GM19023 (cell line): ENCODE data around the gene CAMK2D.

ENCODE experiments used
- ATAC-seq: cut with Tn5 transposase; IDR thresholded peaks from one replicate; pipeline ENCODE4 v1.9.1; 2021; ENCODE audit warnings: mild to moderate bottlenecking, moderate library complexity; ENCODE audit not compliant: unreplicated experiment

Gene CAMK2D

DNA sequence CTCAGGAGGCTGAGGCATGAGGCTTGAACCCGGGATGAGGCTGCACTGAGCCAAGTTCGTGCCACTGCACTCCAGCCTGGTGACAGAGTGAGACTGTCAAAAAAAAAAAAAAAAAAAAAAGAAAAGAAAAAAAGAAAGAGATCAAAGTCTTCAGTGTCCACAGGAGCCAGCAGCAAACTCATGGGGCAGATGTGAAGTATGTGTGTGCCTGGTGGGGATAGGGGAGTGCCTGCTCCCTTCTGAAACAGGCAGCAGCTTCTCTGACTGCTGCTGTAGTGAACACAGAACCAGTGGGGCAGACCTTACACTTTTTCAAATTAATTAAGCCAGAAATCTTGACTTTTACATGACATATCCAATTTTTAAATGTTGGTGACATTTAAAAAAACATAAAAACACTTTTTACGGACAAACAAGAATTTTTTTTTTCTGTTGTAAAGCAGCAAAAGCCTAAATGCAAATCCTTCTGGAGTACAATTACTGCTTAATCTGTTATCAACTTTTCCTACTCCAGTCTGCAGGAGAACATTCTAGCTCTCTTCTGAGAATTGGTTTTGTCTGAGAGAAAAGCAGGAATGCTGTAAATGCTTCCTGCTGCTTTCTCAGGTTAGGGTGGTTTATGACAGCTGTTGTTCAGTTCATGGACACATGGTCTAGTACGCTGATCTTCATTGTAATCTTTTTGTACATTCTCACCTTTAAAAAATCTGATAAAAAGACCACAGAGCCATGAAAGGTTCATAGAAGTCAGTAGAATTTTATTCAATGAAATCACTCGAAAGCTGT lies 311.1 kb downstream of the CAMK2D start:
- ATAC-seq, result no peak

DNA sequence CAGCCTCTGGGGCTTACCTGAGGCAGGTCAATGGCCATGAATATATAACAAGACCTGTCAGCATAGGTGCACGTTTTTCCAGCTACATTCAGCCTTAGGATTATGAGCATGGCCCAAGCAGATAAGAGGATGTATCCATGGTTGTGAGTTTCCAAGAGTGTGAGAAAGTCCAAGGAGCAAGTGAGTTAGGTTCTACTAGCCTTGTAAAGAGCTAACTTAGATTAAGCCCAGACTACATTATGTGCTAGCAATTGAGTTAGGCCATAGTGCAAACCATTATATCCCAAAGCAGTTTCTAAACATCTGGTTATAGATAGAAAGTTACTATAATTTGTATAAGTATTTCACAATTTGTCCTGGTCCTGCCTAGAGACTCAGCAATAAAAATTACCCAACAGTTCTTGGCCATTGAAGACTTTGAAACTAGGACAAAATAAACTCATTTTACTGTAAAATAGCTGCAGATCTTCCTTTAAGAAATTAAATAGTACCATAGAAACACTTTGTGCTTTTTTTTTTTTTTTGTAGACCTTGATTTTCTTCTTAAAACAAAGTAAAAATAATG lies 312.0 kb downstream of the CAMK2D start:
- no peak for ATAC-seq

DNA sequence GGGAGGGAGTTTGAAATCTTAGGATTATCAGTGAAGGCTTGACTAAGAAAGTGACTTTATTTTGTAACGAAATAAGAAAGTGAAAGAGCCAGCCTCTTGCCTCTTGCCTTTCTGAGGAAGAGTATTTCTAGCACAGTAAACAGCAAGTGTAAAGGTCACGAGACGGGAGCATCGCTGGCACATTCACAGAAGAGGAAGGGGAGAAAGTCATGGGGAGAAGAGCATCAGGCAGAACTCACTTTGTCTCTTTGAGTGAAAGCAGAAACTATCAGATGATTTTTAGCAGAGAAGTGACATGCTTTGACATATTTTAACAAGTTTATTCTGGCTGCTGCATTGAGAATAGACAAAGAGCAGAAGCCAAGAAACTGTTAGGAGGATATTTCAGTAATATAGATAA lies 313.8 kb downstream of the CAMK2D start:
- ATAC-seq, result peak; percentile 65

DNA sequence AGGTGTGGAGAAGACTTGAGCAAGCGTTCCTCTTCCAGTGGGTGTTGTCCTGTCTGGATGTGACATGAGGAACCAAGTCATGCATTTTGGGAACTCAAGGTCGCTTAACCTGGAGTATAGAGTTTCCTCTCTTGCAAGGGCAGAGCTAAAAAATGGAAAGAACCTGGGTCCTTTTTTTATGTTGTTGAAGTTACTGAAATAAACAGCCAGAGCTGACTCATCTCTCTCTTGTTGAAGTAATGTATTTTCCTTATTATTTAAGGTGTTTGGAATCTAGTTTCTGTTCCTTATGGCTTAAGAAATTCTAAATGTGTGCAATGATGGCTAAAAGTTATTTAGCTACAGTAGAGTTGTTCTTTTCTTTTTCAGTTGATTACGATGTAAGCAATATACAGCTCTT lies 314.5 kb downstream of the CAMK2D start:
- ATAC-seq, result no peak

DNA sequence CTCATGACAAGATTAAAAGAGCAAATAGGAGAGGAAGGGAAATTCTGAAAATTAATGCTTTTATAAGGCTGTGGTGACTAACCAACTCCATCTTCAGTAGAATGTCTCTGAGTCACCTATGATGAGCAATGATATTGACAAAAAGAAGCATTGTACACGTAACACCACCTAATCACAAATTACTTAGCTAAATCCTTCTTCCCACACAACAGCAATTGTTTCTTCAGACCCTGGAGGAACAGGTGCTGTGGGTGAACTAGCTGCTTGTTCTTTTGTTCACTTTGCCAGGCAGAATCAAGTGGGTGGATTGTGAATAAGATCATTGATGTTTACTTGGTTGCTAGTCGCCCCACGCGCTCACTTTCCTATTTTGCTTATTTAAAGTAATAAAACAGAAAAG lies 315.5 kb downstream of the CAMK2D start:
- no peak for ATAC-seq

DNA sequence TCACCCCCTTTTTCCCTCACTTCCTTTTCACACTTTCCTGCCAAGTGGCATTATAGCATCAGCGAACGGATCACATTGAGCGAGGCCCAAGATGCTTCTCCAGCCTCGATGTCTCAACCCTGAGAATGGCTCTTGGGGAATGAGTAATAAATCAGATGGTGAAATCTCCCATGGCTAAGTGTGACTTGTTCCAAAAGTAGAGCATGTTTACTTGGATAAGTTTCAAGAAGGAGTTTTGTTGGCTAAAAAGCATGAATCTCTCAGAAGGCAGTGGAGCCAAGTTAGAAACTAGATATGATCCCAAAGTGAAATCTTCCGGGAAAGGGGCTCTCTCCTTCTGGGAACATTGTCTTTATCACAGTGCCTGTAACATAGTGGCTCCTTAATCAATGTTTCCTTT lies 316.3 kb downstream of the CAMK2D start:
- ATAC-seq, result no peak

DNA sequence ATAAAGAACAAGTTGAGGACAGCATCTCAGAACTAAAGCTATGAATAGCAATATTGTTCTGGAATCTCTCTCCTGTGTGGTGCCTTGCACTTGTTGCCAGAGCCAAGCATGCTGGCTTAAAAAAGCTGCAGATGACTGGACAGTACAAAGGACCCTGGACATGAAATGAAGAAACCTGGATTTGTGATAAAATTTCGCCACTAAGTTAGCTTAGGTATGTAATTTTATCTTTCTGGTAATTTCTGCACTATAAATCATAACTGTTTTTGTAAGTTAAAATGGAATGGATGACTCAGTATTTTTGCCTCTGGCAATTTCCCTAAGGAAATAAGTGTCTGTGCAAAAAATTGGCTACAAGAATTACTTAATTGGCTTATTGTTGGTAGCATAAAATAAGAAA lies 317.2 kb downstream of the CAMK2D start:
- ATAC-seq, result no peak

DNA sequence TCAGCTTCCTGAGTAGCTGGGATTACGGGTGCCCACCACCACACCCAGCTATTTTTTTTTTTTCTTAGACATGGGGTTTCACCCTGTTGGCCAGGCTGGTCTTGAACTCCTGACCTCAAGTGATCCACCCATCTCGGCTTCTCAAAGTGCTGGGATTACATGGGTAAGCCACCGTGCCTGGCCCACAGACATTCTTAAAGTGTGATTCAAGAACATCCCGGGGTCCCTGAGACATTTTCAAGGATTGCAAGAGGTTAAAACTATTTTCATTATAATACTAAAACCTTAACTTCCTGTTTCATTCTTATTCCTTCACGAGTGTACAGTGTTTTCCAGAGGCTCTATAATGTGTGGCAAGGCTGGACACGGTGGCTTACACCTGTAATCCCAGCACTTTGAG lies 318.7 kb downstream of the CAMK2D start:
- ATAC-seq, result no peak

DNA sequence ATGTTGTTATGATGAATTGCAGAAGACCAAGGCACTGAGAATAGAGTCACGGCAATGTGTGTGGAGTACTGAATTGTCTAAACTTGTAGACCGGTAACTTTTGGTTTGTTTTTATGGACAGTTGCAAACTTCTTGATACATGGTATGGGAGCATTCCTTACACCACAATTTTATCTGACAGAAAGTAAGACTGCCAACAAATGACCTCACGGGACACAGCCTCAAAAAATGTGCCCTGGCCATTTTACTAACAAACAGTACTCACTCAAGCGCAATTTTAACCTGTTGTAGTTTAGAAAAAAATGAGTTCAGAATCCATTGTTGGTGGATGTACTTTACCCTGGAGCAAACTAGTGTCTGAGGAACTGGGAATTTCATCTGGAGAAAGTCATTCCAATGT lies 321.2 kb downstream of the CAMK2D start:
- ATAC-seq, result no peak

DNA sequence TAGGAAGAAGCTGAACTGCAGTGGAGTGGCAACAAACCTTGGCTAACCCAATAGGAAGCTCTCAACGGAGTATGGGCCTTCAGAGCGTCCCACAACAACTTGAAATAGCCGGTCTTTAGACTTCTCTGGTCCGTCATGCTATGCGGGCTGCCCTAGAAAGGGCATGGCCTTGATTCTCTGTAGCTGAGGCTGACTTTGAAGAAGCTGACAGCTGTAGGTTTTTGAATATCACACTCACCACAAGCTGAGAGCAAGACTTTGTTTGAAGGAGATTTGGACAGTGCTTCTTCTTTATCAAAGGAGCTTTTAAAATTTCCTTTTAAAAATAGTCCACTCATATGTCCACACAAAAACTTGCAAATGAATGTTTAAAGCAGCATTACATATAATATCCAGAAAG lies 322.9 kb downstream of the CAMK2D start:
- no peak for ATAC-seq

DNA sequence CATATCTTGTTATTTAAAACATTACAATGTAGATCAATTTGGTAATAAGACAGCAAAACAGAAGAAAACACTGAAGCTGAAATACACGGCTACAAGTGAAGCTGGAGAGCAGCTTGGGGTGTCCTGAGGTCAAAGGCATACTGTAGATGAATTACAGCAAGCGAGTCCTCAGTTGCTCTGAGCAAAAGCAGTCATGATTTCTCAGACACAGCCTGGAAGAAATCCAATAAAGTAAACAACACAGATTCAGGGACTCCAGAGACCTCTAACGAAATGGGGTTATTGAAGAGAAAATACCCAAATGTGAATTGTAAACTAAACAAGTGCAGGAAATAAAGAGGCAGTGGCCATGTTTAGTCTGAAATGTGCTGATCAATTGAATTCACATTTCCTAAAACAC lies 324.4 kb downstream of the CAMK2D start:
- ATAC-seq, result no peak

DNA sequence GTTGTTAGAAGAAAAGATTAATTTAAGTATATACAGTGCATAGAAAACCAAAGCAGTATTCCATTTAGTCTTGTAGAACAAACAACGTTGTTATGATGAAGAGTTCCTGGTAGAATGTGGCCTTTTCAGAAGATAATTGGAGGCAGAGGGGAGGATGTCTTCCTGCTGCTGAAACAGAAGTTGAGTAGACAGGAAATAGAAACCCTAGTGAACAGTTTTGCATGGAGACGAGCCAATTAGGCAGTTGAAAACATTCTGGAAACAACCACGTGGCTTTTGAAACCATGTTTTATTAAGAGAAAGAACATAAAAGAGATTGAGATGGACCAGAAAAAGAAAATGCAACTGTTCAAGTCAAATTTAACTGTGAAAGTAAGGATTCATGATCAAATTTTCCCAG lies 325.2 kb downstream of the CAMK2D start:
- ATAC-seq, result no peak

DNA sequence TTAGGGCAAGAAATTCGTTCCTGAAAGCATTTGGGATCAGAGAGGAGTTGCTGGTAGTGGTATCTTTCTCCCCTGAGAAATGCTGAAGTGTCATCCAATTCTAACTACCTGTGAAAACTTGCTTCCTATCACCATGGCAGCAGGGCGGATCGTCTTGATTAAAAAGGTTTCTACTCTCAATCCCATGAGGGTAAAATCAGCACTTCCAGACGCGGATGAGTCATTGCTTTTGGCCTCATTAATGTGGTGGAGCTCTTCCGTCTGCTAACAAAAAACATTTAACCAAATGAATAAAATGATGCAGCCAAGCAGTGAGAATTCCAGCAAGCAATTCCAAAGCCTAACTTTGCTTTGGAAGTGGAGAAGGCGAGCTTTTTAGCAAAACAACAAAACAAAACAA lies 325.6 kb downstream of the CAMK2D start:
- no peak for ATAC-seq

DNA sequence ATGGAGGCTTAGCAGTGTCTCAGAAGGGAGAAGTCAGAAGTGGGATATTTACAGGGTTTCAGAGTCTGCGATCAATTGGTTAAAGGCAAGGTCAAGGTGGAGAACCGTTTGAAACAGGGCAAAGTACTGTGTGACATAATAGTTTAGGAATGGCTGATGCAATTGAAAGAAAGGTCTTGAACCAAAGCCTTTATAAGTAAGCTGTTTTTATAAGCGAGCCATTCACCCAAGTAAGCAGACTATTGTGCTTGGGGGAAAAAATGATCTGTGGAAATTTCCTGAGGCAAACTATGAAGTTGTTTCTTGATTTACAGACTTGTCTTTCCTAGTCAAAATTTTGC lies 327.3 kb downstream of the CAMK2D start:
- ATAC-seq, result no peak

DNA sequence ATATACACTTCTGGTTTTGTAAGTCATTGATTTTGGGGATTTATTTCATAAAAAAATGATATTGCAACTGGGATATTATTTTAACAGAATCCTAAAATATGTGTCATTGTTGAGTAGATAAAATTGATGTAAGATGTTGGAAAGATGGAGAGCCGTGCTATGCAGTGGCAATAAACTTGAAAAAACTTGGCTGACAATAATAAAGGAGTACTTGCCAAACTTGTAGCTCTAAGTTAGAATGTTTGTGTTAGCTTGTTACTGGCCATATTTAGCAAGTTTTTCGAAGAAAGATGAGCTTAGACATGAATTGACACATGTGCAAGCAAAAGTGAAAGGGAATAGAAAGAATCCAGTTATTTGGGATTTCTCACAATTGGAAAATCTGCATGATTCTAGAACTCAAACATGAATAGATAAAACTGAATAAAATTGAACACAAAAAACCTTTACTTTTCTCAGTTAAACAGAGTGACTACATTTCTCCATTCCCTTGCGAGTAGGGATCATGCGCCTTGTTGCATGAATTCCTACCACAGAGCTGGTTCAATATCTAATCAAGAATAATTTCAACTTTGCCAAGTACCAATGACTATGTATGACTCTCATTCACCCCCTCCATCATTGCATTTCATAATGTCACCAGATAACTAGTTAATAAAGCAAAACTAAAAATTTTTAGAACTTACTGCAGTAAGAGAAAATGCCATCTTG lies 327.8 kb downstream of the CAMK2D start:
- no peak for ATAC-seq

DNA sequence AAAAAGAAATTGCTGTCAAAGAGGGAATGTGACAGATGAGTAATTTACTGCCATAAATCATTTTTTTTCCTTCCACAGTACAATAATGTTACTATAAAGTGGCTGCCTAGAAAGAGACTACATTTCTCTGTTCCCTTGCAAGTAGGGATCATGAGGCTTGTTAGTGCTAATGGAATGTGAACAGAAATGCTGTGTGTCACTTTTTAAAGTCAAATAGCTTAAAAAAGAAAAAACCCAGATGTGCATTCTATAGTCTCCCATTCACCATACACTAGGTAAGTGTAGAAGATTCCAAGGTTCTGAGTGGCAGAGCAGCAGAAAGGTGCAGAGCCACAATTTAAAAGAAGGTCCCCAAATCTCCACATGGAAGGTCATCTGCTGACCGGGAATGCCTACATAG lies 328.4 kb downstream of the CAMK2D start:
- ATAC-seq, result no peak

DNA sequence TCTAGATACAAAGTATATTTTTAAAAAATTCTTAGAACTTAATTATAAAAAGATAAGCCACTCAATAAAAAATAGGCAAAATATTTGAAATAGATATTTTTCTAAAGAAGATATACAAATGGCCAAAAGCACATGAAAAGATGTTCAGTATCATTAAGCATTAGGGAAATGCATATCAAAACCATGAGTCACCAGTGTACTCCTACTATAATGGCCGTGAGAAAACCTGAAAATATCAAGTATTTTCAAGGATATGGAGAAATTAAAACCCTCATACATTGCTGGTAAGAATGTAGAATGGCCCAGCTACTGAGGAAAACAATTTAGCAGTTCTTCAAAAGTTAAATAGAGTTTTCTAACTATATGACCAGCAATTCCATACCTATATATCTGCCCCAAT lies 337.9 kb downstream of the CAMK2D start:
- ATAC-seq, result no peak

DNA sequence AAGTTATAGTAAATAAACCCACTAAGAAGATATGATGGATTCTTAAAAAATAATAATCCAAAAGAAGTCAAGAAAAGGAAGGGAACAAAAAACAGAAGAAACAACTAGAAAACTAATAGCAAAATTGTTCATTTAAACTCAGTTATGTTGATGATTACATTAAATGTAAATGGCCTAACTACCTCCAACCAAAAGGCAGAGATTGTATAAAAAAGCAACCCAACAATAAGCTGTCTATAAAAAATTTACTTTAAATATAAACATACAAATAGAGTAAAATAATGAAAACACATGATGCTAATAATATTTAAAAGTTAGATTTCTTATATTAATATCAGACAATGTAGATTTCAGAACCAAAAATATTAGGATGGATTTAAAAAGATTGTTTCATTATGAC lies 340.6 kb downstream of the CAMK2D start:
- no peak for ATAC-seq

DNA sequence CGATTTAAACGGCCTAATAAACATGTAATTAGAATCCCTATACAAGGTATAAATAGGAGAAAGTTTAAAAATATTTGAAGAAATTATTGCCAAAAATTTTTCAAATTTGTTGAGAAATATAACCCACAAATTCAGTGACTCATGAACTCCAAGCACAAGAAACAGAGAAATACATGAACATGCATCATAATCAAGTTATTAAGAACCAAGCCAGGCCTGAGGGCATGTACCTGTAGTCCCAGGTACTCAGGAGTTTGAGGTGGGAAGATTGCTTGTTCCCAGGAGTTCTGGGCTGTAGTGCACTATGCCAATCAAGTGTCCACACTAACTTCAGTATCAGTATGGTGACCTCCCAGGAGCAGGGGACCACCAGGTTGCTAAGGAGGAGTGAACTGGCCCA lies 341.9 kb downstream of the CAMK2D start:
- no peak for ATAC-seq

DNA sequence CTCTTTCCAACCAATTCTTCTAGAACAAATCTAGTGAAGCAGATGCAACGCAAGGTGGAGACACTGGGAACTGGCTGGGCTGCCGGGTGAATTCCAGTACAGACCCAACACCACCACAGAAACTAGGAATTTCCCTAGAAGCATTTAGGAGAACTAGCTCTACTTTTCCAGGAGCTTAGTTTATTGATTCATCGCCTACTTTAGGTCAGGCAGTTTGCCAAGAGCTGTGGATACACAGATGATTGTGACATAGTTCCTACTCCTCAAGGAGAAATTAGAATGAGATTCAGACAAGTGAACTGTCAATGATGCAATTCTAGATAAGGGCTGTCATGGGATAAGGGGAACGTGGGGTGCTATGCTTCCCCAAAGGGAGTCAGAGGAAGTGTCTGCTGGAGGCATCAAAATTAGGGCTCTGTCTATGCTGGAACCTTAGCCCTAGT lies 350.0 kb downstream of the CAMK2D start:
- ATAC-seq, result no peak

DNA sequence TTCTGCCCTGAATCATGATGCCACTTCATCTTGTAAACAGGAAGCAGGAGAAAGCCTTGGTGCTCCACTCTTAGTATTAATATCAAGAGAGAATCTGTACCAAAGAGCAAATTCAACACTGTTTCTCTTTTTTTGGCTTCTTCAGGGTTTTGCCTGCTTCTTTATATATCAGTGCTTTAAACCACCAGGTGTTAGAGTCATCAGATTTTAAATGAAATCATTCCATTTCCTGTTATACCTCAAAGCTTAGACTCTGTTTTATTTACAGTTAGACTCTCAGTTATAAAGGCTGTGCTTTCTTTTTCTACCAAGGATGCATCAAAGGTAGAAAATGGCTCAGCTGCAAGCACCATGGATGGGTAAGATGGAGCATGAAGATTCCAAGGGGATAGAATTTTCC lies 350.9 kb downstream of the CAMK2D start:
- ATAC-seq, result no peak

DNA sequence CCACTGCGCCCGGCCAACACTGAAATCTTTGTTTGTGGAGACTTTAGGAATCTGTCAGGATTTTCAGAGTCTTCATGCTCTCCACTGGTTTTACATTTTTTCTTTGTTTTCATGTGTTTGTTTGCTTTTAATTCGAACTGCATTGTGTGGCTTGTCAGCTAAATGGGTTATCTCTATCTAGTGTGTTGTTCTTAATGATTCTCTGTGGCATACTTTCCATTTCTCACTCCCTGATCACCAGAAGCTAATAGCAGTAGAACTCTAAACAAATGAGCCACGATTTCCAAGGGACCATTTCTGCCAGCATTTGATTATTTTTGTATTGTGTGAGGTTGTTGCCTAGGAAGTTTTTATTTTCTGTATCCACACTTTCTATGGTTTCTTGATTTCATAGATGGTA lies 352.4 kb downstream of the CAMK2D start:
- ATAC-seq, result no peak
